HG02798 (cell line): ENCODE results near the gene SCGB3A2.
"Not testable (repeated sequence)": the region's sequence is repeated elsewhere in the genome, so short reads cannot be mapped to it uniquely, and the experiment has no call there.

Experiments
- ATAC-seq: cut with Tn5 transposase; IDR thresholded peaks from one replicate; pipeline ENCODE4 v1.9.1; 2021; ENCODE audit warnings: mild to moderate bottlenecking; ENCODE audit not compliant: unreplicated experiment, poor library complexity

Gene SCGB3A2

GRCh38 chr5:147860641-147861025 is 17.9 kb upstream of the SCGB3A2 start:
- no peak for ATAC-seq

GRCh38 chr5:147863454-147864158 is 14.9 kb upstream of the SCGB3A2 start:
- ATAC-seq = no peak

GRCh38 chr5:147869112-147869511 is 9.4 kb upstream of the SCGB3A2 start:
- no peak for ATAC-seq

- ATAC-seq = not testable (repeated sequence)
These were observed 8.6 kb upstream of the SCGB3A2 start for GRCh38 chr5:147869892-147870291.

GRCh38 chr5:147871980-147872549 is 6.4 kb upstream of the SCGB3A2 start:
- not testable (repeated sequence) for ATAC-seq

GRCh38 chr5:147872744-147873435 is 5.6 kb upstream of the SCGB3A2 start:
- not testable (repeated sequence) for ATAC-seq

GRCh38 chr5:147874118-147874875 is 4.2 kb upstream of the SCGB3A2 start:
- not testable (repeated sequence) for ATAC-seq

- no peak for ATAC-seq
These were observed 3.6 kb upstream of the SCGB3A2 start for GRCh38 chr5:147874910-147875367.

GRCh38 chr5:147876141-147876540 is 2.4 kb upstream of the SCGB3A2 start:
- ATAC-seq = no peak

GRCh38 chr5:147876626-147877025 is 1.9 kb upstream of the SCGB3A2 start:
- ATAC-seq = no peak

- ATAC-seq = no peak
These were observed 1.3 kb downstream of the SCGB3A2 start for GRCh38 chr5:147879784-147880183.

- no peak for ATAC-seq
These were observed 2.0 kb downstream of the SCGB3A2 start for GRCh38 chr5:147880487-147880886.

GRCh38 chr5:147882586-147883313 is 4.2 kb downstream of the SCGB3A2 start:
- no peak for ATAC-seq

GRCh38 chr5:147887026-147887627 is 8.6 kb downstream of the SCGB3A2 start:
- no peak for ATAC-seq

- no peak for ATAC-seq
These were observed 9.4 kb downstream of the SCGB3A2 start for GRCh38 chr5:147887930-147888329.

GRCh38 chr5:147892696-147893296 is 14.3 kb downstream of the SCGB3A2 start:
- no peak for ATAC-seq

- ATAC-seq = no peak
These were observed 15.3 kb downstream of the SCGB3A2 start for GRCh38 chr5:147893820-147894219.

GRCh38 chr5:147895864-147896263 is 17.4 kb downstream of the SCGB3A2 start:
- no peak for ATAC-seq

GRCh38 chr5:147898875-147899401 is 20.4 kb downstream of the SCGB3A2 start:
- ATAC-seq = no peak
